Neural progenitor cell (in vitro differentiated cells): ENCODE data around the gene C9orf72. TPM values are rescaled to one million over a fixed set of nuclear protein-coding genes. Genes with fewer than 3 reads are reported as not detected.

Experiments
- DNase-seq: peaks from one replicate; pipeline ENCODE4 v3.0.0-alpha.2; 2016; ENCODE audit warnings: low spot score
- H2AFZ ChIP-seq: fragments of 200-600 bp; sonication (generic); replicated peaks from 2 replicates; pipeline ENCODE4 v1.6.1; 2016; ENCODE audit warnings: antibody characterized with exemption
- H3F3A ChIP-seq: fragments of 200-600 bp; sonication (generic); 2 replicates; pipeline ENCODE4 v1.6.1; 2016; ENCODE audit warnings: antibody characterized with exemption, low read depth
- H3K27ac ChIP-seq: fragments of 200-600 bp; sonication (generic); 2 replicates; pipeline ENCODE4 v1.5.1; 2016; ENCODE audit warnings: mild to moderate bottlenecking
- H3K27me3 ChIP-seq: fragments of 200-600 bp; sonication (generic); 2 replicates; pipeline ENCODE4 v1.6.1; 2016; ENCODE audit warnings: mild to moderate bottlenecking, moderate library complexity
- H3K36me3 ChIP-seq: fragments of 200-600 bp; sonication (generic); 2 replicates; pipeline ENCODE4 v1.5.1; 2016
- H3K4me1 ChIP-seq: fragments of 200-600 bp; sonication (generic); 2 replicates; pipeline ENCODE4 v1.6.1; 2016; ENCODE audit warnings: mixed run types
- H3K4me2 ChIP-seq: fragments of 200-600 bp; sonication (generic); 2 replicates; pipeline ENCODE4 v1.6.1; 2016
- H3K4me3 ChIP-seq: fragments of 200-600 bp; sonication (generic); 2 replicates; pipeline ENCODE4 v1.5.1; 2016
- H3K79me2 ChIP-seq: fragments of 200-600 bp; sonication (generic); 2 replicates; pipeline ENCODE4 v1.6.1; 2016; ENCODE audit warnings: low read depth
- H3K9ac ChIP-seq: fragments of 200-600 bp; sonication (generic); 2 replicates; pipeline ENCODE4 v1.6.1; 2016
- H3K9me3 ChIP-seq: fragments of 200-600 bp; sonication (generic); 2 replicates; pipeline ENCODE4 v1.5.1; 2016; ENCODE audit warnings: low read depth
- H4K20me1 ChIP-seq: fragments of 200-600 bp; sonication (generic); 2 replicates; pipeline ENCODE4 v1.6.1; 2016; ENCODE audit warnings: low read depth
- H3K27ac Mint-ChIP-seq: 3 replicates; pipeline ENCODE4 v1.8.0; 2021; ENCODE audit warnings: mixed read lengths
- H3K27me3 Mint-ChIP-seq: 2 replicates; pipeline ENCODE4 v1.8.0; 2022; ENCODE audit warnings: low read depth, mild to moderate bottlenecking, inconsistent platforms, moderate library complexity, mixed read lengths; ENCODE audit not compliant: insufficient read depth
- H3K36me3 Mint-ChIP-seq: 3 replicates; pipeline ENCODE4 v1.8.0; 2021; ENCODE audit warnings: mixed read lengths
- H3K4me1 Mint-ChIP-seq: 3 replicates; pipeline ENCODE4 v1.8.0; 2021; ENCODE audit warnings: mixed read lengths
- H3K4me3 Mint-ChIP-seq: 3 replicates; pipeline ENCODE4 v1.8.0; 2021; ENCODE audit warnings: mild to moderate bottlenecking, moderate library complexity, mixed read lengths
- H3K9me3 Mint-ChIP-seq: 3 replicates; pipeline ENCODE4 v1.8.0; 2020; ENCODE audit warnings: mixed read lengths
- EZH2 ChIP-seq: fragments of 200-600 bp; sonication (generic); IDR thresholded peaks from 2 replicates; pipeline ENCODE4 v1.6.1; 2017; ENCODE audit warnings: antibody characterized with exemption, mild to moderate bottlenecking, moderate library complexity
- EZH2phosphoT487 ChIP-seq: fragments of 200-600 bp; sonication (generic); IDR thresholded peaks from 2 replicates; pipeline ENCODE4 v1.6.1; 2017; ENCODE audit warnings: antibody characterized with exemption
- total RNA-seq: library from RNA; depleted of rRNA; stranded (reverse); fragments of >200 nt; gene quantifications from 2 replicates; pipeline ENCODE4 v1.2.3, GENCODE V29; 2015; ENCODE audit warnings: low replicate concordance
- TF ChIP-seq, protein P1 (sequence below): fragments of 200-600 bp; sonication (generic); IDR thresholded peaks from 2 replicates; pipeline ENCODE4 v1.5.1; 2017; ENCODE audit warnings: antibody characterized with exemption, mild to moderate bottlenecking

C9orf72 gene
- total RNA-seq, 1 donor from 2014 or later: 107 TPM

DNA sequence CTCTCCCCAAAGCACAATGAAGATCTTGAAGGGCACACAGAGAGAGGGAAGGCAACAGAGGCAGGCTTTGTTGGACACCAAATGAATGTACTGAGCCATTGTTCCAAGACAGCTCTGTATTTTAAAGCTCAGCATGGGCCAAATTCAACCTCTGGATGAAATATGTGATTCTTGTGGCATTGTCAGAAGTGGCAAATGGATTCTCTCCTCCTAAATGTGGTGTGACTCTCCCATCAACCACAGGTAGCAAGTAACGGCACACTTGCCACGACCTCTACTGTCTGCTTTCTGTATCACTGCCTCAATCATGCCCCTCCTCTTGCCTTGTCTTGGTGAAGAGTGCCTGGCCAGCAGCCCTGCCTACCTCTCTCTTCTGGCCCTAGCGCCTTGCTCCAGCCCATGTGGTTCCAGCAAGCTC is 37.6 kb downstream of the C9orf72 start:
- Histone ChIP-seq H3K9me3 (no peaks in the 10 kb centered on the region), H3F3A (no peaks in the 10 kb centered on the region), H3K9ac (no peak overlapping the region), H3K27me3 (no peaks in the 10 kb centered on the region), H3K27ac (no peak overlapping the region), H3K4me1 (peaks cover 32% of the 10 kb centered on the region), H4K20me1 (no peaks in the 10 kb centered on the region), H3K4me3 (no peak overlapping the region), H3K79me2 (no peaks in the 10 kb centered on the region), H3K36me3 (no peaks in the 10 kb centered on the region), H2AFZ (no peak overlapping the region), H3K4me2 (no peak overlapping the region)
- Mint-ChIP-seq H3K27me3 (no peaks in the 10 kb centered on the region), H3K4me3 (no peak overlapping the region), H3K36me3 (peaks cover 14% of the 10 kb centered on the region), H3K9me3 (no peaks in the 10 kb centered on the region), H3K27ac (no peak overlapping the region), H3K4me1 (peaks cover 41% of the 10 kb centered on the region)
- DNase-seq: peak; percentile 57
- TF ChIP-seq, protein P1, sequence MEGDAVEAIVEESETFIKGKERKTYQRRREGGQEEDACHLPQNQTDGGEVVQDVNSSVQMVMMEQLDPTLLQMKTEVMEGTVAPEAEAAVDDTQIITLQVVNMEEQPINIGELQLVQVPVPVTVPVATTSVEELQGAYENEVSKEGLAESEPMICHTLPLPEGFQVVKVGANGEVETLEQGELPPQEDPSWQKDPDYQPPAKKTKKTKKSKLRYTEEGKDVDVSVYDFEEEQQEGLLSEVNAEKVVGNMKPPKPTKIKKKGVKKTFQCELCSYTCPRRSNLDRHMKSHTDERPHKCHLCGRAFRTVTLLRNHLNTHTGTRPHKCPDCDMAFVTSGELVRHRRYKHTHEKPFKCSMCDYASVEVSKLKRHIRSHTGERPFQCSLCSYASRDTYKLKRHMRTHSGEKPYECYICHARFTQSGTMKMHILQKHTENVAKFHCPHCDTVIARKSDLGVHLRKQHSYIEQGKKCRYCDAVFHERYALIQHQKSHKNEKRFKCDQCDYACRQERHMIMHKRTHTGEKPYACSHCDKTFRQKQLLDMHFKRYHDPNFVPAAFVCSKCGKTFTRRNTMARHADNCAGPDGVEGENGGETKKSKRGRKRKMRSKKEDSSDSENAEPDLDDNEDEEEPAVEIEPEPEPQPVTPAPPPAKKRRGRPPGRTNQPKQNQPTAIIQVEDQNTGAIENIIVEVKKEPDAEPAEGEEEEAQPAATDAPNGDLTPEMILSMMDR: peak; percentile 58
- no peak for TF ChIP-seq EZH2phosphoT487
- TF ChIP-seq EZH2: no peak

GRCh38 chr9:27534658-27535209 is 38.5 kb downstream of the C9orf72 start:
- Mint-ChIP-seq H3K4me1 (peaks cover 43% of the 10 kb centered on the region), H3K9me3 (no peaks in the 10 kb centered on the region), H3K36me3 (peaks cover 14% of the 10 kb centered on the region), H3K4me3 (no peak overlapping the region), H3K27ac (no peak overlapping the region), H3K27me3 (no peaks in the 10 kb centered on the region)
- H3K36me3 ChIP-seq: no peaks in the 10 kb centered on the region
- no peak overlapping the region for H3K4me2 ChIP-seq
- TF ChIP-seq, protein P1: no peak
- TF ChIP-seq EZH2phosphoT487 (no peak), EZH2 (no peak)
- H3K27me3 ChIP-seq: no peaks in the 10 kb centered on the region
- no peaks in the 10 kb centered on the region for H3K9me3 ChIP-seq
- H3F3A ChIP-seq: no peaks in the 10 kb centered on the region
- H3K79me2 ChIP-seq: no peaks in the 10 kb centered on the region
- no peak for DNase-seq
- H3K9ac ChIP-seq: no peak overlapping the region
- peaks cover 32% of the 10 kb centered on the region for H3K4me1 ChIP-seq
- no peaks in the 10 kb centered on the region for H4K20me1 ChIP-seq
- no peak overlapping the region for H3K4me3 ChIP-seq
- H2AFZ ChIP-seq: no peak overlapping the region
- H3K27ac ChIP-seq: no peak overlapping the region

DNA sequence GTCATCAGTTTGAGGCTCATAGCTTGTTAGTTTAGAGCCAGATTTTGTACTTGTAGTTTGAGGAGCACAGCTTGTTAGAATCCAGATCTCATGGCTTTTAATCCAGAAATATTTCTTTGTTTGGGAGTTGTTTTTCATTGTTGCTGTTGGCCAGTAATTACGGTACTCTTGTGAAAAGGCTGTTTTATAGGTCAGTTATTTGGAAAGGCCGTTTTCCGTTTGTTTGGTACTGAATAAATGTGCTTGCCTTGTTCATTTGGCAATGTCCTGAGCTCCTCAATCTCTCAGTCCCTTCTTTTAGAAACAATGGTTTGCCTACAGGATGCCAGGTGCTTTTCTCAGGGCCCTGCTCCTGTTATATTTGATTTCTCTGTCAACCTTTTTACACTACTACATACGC is 39.1 kb downstream of the C9orf72 start:
- no peaks in the 10 kb centered on the region for H4K20me1 ChIP-seq
- H3K4me2 ChIP-seq: peak overlapping the region; percentile 12
- H3F3A ChIP-seq: peaks cover 3% of the 10 kb centered on the region
- no peaks in the 10 kb centered on the region for H3K27me3 Mint-ChIP-seq
- no peak overlapping the region for H3K4me3 Mint-ChIP-seq
- H3K4me1 ChIP-seq: peaks cover 32% of the 10 kb centered on the region
- no peak overlapping the region for H3K27ac ChIP-seq
- H3K36me3 ChIP-seq: no peaks in the 10 kb centered on the region
- H3K79me2 ChIP-seq: no peaks in the 10 kb centered on the region
- no peaks in the 10 kb centered on the region for H3K9me3 ChIP-seq
- H2AFZ ChIP-seq: no peak overlapping the region
- H3K27ac Mint-ChIP-seq: no peak overlapping the region
- TF ChIP-seq, protein P1: no peak
- no peak for TF ChIP-seq EZH2phosphoT487
- TF ChIP-seq EZH2: no peak
- H3K27me3 ChIP-seq: no peaks in the 10 kb centered on the region
- H3K36me3 Mint-ChIP-seq: peaks cover 14% of the 10 kb centered on the region
- H3K4me3 ChIP-seq: no peak overlapping the region
- peaks cover 44% of the 10 kb centered on the region for H3K4me1 Mint-ChIP-seq
- H3K9me3 Mint-ChIP-seq: no peaks in the 10 kb centered on the region
- DNase-seq: no peak
- no peak overlapping the region for H3K9ac ChIP-seq
